Upper lobe of left lung (tissue), 6 donors: ENCODE data around the gene FKBP6. TPM values are rescaled to one million over a fixed set of nuclear protein-coding genes. Genes with fewer than 3 reads are reported as not detected.
"Not testable (repeated sequence)": the region's sequence is repeated elsewhere in the genome, so short reads cannot be mapped to it uniquely, and the experiment has no call there.

Experiments used
- ATAC-seq, 2 donors: fragments of 200-7000 bp; cut with Tn5 transposase; one replicate each; pipeline ENCODE4 v1.9.1; 2022; ENCODE audit warnings: mild to moderate bottlenecking in 2 of 2, moderate library complexity in 2 of 2; ENCODE audit not compliant: low FRiP score in 2 of 2
- DNase-seq, 2 donors: peaks; one replicate each; pipeline ENCODE4 v3.0.0-alpha.2; 2019 to 2020
- H3K27ac ChIP-seq, 4 donors: fragments of 200-600 bp; sonication (generic); one replicate each; pipeline ENCODE4 v1.5.1; 2016 to 2019
- H3K27me3 ChIP-seq, 4 donors: fragments of 200-600 bp; sonication (generic); one replicate each; pipeline ENCODE4 v1.5.1; 2017 to 2019
- H3K36me3 ChIP-seq, 4 donors: fragments of 200-600 bp; sonication (generic); one replicate each; pipeline ENCODE4 v1.5.1; 2016 to 2019
- H3K4me1 ChIP-seq, 4 donors: fragments of 200-600 bp; sonication (generic); one replicate each; pipeline ENCODE4 v1.5.1; 2018 to 2019
- H3K4me3 ChIP-seq, 4 donors: fragments of 200-600 bp; sonication (generic); one replicate each; pipeline ENCODE4 v1.5.1; 2017 to 2019; ENCODE audit warnings: mild to moderate bottlenecking in 2 of 4, moderate library complexity in 1 of 4
- H3K9me3 ChIP-seq, 4 donors: fragments of 200-600 bp; sonication (generic); one replicate each; pipeline ENCODE4 v1.5.1; 2018 to 2019
- EP300 ChIP-seq, 4 donors: sonication (generic); formaldehyde crosslinking; IDR thresholded peaks; one replicate each; pipeline ENCODE4 v1.5.1; 2017; ENCODE audit warnings: antibody characterized with exemption in 4 of 4, control low read depth in 2 of 4
- POLR2A ChIP-seq, 4 donors: fragments of 450-650 bp; IDR thresholded peaks; one replicate each; pipeline ENCODE4 v1.5.1; 2016 to 2017; ENCODE audit warnings: antibody characterized with exemption in 4 of 4, mild to moderate bottlenecking in 2 of 4
- POLR2AphosphoS5 ChIP-seq, 2 donors: sonication (generic); formaldehyde crosslinking; IDR thresholded peaks; one replicate each; pipeline ENCODE4 v1.5.1; 2017; ENCODE audit warnings: antibody characterized with exemption in 2 of 2
- WGBS, 2 donors: methylation state at CpG; one replicate each; pipeline ENCODE4 v1.1.5; 2017 to 2018; 5-methylcytosine and 5-hydroxymethylcytosine counted together
- total RNA-seq, 6 donors: library from RNA; depleted of rRNA in 4 of 6; stranded (reverse); fragments of >200 nt in 4 of 6; gene quantifications; one replicate each; pipeline versions ENCODE4 v1.1.0 to v1.2.1, GENCODE V29; 2016 to 2021
- TF ChIP-seq, protein P1 (sequence below), 6 experiments: fragments of 450-650 bp in 4 of 6; fragments of 200-600 bp in 2 of 6; sonication (generic) in 2 of 6; IDR thresholded peaks; one replicate each; pipeline ENCODE4 v1.5.1; 2016 to 2019; ENCODE audit warnings: antibody characterized with exemption in 6 of 6
- donor health status: DM: no; HTN: no; CAD: no; lungs with moderate emphysema.
- donor health status: DM: no; HTN: yes; CAD: no; lungs with severe emphysema.

The FKBP6 gene
- total RNA-seq, 6 donors from 2014 or later, result 0.30 TPM; not detected in 5

- ATAC-seq, result no peak
- H3K4me3 ChIP-seq, result no peak overlapping the region
- H3K9me3 ChIP-seq, result no peaks in the 10 kb centered on the region
- no peaks in the 10 kb centered on the region for H3K27me3 ChIP-seq
- H3K36me3 ChIP-seq, result no peaks in the 10 kb centered on the region
- 81 to 85% methylated on average over 4 of the region's 4 CpGs for WGBS, 2 donors
- TF ChIP-seq, protein P1, sequence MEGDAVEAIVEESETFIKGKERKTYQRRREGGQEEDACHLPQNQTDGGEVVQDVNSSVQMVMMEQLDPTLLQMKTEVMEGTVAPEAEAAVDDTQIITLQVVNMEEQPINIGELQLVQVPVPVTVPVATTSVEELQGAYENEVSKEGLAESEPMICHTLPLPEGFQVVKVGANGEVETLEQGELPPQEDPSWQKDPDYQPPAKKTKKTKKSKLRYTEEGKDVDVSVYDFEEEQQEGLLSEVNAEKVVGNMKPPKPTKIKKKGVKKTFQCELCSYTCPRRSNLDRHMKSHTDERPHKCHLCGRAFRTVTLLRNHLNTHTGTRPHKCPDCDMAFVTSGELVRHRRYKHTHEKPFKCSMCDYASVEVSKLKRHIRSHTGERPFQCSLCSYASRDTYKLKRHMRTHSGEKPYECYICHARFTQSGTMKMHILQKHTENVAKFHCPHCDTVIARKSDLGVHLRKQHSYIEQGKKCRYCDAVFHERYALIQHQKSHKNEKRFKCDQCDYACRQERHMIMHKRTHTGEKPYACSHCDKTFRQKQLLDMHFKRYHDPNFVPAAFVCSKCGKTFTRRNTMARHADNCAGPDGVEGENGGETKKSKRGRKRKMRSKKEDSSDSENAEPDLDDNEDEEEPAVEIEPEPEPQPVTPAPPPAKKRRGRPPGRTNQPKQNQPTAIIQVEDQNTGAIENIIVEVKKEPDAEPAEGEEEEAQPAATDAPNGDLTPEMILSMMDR (IDR thresholded peaks at IDR 0.05), result no peak
- TF ChIP-seq POLR2AphosphoS5 (IDR thresholded peaks at IDR 0.05) (no peak), EP300 (IDR thresholded peaks at IDR 0.05) (no peak), POLR2A (IDR thresholded peaks at IDR 0.05) (no peak)
- peaks cover 3 to 9% (median 7%) of the 10 kb centered on the region in 4 donors for H3K4me1 ChIP-seq
- no peak for DNase-seq
- no peak overlapping the region for H3K27ac ChIP-seq
These were observed 14.4 kb upstream of the FKBP6 start for GRCh38 chr7:73313521-73313906.

- no peak for DNase-seq
- WGBS, 2 donors, result 83 to 87% methylated on average over 5 of the region's 5 CpGs
- Histone ChIP-seq H3K9me3 (no peaks in the 10 kb centered on the region), H3K27ac (no peak overlapping the region), H3K36me3 (no peaks in the 10 kb centered on the region), H3K4me1 (peaks cover 0 to 3% (median 1%) of the 10 kb centered on the region in 4 donors), H3K27me3 (no peaks in the 10 kb centered on the region), H3K4me3 (no peak overlapping the region)
- no peak for ATAC-seq
- TF ChIP-seq EP300 (IDR thresholded peaks at IDR 0.05), result no peak
- no peak for TF ChIP-seq POLR2AphosphoS5 (IDR thresholded peaks at IDR 0.05)
- TF ChIP-seq, protein P1 (IDR thresholded peaks at IDR 0.05), result no peak
- TF ChIP-seq POLR2A (IDR thresholded peaks at IDR 0.05), result no peak
These were observed 13.7 kb upstream of the FKBP6 start for GRCh38 chr7:73314271-73314670.

GRCh38 chr7:73316521-73316920, 11.4 kb upstream of the FKBP6 start:
- no peak for ATAC-seq
- no peak for DNase-seq

GRCh38 chr7:73318656-73319204, 9.2 kb upstream of the FKBP6 start:
- WGBS, 2 donors, result 85 to 93% methylated on average over 7 of the region's 18 CpGs
- not testable (repeated sequence) for H3K27ac ChIP-seq, H3K9me3 ChIP-seq, H3K27me3 ChIP-seq, H3K4me3 ChIP-seq, H3K36me3 ChIP-seq, H3K4me1 ChIP-seq
- ATAC-seq (peak in 1 of 2 donors; percentile 21), DNase-seq (peak in 1 of 2 donors; percentile 51)

More at GRCh38 chr7:73316521-73316920, 11.4 kb upstream of the FKBP6 start:
- no peaks in the 10 kb centered on the region for H3K9me3 ChIP-seq
- no peaks in the 10 kb centered on the region for H3K4me1 ChIP-seq
- H3K4me3 ChIP-seq, result no peak overlapping the region
- WGBS, 2 donors, result 80 to 92% methylated on average over 3 to 9 of the region's 9 CpGs
- no peaks in the 10 kb centered on the region for H3K36me3 ChIP-seq
- TF ChIP-seq POLR2A (IDR thresholded peaks at IDR 0.05), result no peak
- no peak for TF ChIP-seq EP300 (IDR thresholded peaks at IDR 0.05)
- TF ChIP-seq POLR2AphosphoS5 (IDR thresholded peaks at IDR 0.05), result no peak
- TF ChIP-seq, protein P1 (IDR thresholded peaks at IDR 0.05), result no peak
- H3K27ac ChIP-seq, result no peak overlapping the region
- no peaks in the 10 kb centered on the region for H3K27me3 ChIP-seq

- H3K27ac ChIP-seq, H3K9me3 ChIP-seq, H3K27me3 ChIP-seq, H3K4me3 ChIP-seq, H3K36me3 ChIP-seq: not testable (repeated sequence)
- 73% methylated on average over 9 of the region's 9 CpGs; no CpG with 5 or more reads in 1 of the 2 donors for WGBS, 2 donors
- H3K4me1 ChIP-seq, result peaks cover 4 to 10% (median 7%) of the 10 kb centered on the region in 4 donors
- peak in 1 of 2 donors; percentile 53 for DNase-seq
- peak; percentile 4 to 66 for ATAC-seq
These were observed 8.4 kb upstream of the FKBP6 start for GRCh38 chr7:73319541-73319940.

- peak in 1 of 2 donors; percentile 51 for ATAC-seq
- not testable (repeated sequence) for H3K27ac ChIP-seq, DNase-seq, H3K27me3 ChIP-seq, H3K9me3 ChIP-seq, H3K4me3 ChIP-seq, H3K36me3 ChIP-seq
- 75 to 86% methylated on average over 6 to 9 of the region's 9 CpGs for WGBS, 2 donors
- H3K4me1 ChIP-seq, result peaks cover 4 to 12% (median 7%) of the 10 kb centered on the region in 4 donors
These were observed 8.0 kb upstream of the FKBP6 start for GRCh38 chr7:73320009-73320408.

DNA sequence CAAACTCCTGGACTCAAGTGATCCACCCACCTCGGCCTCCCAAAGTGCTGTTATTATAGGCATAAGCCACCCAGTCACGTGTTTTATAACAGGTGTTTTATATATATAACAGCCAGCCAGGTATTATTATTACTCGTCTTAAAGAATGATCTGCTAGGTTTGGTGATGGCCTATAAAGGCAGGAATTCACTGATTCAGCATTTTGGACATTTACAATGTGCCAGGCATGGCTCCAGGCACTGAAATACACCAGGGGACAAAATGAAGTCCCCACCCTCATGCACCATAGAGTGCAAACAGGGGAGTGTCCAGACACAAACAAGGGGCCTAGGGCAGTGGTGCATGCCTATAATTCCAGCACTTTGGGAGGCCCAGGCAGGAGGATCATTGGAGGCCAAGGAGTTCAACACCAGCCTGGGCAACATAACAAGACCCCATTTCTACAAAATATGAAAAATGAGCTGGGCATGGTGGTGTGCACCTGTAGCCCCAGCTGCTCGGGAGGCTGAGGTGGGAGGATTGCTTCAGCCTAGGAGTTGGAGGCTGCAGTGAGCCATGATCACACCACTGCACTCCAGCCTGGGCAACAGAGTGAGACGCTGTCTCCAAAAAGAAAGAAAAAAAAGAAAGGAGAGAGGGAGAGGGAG, 4.4 kb upstream of the FKBP6 start:
- H3K9me3 ChIP-seq, ATAC-seq, DNase-seq, H3K36me3 ChIP-seq, H3K27me3 ChIP-seq, H3K27ac ChIP-seq: not testable (repeated sequence)
- 72 to 73% methylated on average over 5 of the region's 5 CpGs for WGBS, 2 donors
- Histone ChIP-seq H3K4me3 (peak overlapping the region in 3 of 4 donors; percentile 11 to 29 (median 16)), H3K4me1 (peaks cover 4 to 12% (median 7%) of the 10 kb centered on the region in 4 donors)
